Measurements from ENCODE around the gene NSD1.

- TF ChIP-seq CTCF (IDR thresholded peaks at IDR 0.05; ENCODE audit: poor library complexity) (no peak), EZH2 (IDR thresholded peaks at IDR 0.05; ENCODE audit: borderline replicate concordance) (no peak)
Measured at GRCh38 chr5:177333420-177334154, 200.0 kb downstream of the NSD1 start.
